ENCODE data around the gene RBPJ.

DNA sequence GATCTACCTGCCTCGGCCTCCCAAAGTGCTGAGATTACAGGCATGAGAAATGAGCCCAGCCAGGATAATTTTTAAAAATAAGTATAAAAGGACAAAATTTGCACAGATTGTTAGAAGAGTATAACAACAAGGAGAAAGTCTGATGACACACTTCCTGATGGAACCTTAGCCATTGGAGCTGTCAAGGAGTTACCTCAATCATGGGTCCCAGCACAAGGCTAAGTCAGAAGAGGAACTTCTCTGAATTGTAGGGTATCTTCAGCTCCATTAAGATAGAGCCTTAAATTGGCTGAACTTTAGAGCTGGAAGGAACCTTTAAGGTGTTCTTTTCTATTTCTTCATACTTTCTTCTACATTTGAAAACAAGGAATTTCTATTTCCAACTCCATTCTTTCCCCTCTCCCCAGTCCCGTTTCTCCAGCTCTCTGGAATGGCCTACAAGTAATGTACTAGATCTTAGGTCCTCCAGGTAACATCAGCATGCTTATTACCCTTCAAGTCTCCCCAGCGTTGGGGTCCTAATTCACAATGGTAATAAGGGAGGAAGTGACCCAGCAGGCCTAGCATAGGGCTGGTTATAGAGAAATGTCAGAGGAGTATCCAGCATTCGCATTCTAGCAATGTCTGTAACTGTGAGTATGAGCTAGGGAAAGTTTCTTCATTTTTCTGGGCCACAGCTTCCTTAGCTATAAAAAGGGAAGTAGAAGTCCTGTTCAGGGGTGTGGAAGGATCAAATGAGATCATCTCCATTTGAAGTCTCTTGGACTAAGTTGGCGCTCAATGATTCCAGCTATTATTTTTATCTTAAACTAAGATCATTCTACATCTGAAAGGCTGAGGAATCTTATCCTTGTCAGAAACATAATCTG lies 18.5 kb upstream of the RBPJ start:
- TF ChIP-seq, protein P1, sequence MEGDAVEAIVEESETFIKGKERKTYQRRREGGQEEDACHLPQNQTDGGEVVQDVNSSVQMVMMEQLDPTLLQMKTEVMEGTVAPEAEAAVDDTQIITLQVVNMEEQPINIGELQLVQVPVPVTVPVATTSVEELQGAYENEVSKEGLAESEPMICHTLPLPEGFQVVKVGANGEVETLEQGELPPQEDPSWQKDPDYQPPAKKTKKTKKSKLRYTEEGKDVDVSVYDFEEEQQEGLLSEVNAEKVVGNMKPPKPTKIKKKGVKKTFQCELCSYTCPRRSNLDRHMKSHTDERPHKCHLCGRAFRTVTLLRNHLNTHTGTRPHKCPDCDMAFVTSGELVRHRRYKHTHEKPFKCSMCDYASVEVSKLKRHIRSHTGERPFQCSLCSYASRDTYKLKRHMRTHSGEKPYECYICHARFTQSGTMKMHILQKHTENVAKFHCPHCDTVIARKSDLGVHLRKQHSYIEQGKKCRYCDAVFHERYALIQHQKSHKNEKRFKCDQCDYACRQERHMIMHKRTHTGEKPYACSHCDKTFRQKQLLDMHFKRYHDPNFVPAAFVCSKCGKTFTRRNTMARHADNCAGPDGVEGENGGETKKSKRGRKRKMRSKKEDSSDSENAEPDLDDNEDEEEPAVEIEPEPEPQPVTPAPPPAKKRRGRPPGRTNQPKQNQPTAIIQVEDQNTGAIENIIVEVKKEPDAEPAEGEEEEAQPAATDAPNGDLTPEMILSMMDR (IDR thresholded peaks at IDR 0.05): no peak
- TF ChIP-seq, protein P2, sequence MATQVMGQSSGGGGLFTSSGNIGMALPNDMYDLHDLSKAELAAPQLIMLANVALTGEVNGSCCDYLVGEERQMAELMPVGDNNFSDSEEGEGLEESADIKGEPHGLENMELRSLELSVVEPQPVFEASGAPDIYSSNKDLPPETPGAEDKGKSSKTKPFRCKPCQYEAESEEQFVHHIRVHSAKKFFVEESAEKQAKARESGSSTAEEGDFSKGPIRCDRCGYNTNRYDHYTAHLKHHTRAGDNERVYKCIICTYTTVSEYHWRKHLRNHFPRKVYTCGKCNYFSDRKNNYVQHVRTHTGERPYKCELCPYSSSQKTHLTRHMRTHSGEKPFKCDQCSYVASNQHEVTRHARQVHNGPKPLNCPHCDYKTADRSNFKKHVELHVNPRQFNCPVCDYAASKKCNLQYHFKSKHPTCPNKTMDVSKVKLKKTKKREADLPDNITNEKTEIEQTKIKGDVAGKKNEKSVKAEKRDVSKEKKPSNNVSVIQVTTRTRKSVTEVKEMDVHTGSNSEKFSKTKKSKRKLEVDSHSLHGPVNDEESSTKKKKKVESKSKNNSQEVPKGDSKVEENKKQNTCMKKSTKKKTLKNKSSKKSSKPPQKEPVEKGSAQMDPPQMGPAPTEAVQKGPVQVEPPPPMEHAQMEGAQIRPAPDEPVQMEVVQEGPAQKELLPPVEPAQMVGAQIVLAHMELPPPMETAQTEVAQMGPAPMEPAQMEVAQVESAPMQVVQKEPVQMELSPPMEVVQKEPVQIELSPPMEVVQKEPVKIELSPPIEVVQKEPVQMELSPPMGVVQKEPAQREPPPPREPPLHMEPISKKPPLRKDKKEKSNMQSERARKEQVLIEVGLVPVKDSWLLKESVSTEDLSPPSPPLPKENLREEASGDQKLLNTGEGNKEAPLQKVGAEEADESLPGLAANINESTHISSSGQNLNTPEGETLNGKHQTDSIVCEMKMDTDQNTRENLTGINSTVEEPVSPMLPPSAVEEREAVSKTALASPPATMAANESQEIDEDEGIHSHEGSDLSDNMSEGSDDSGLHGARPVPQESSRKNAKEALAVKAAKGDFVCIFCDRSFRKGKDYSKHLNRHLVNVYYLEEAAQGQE (IDR thresholded peaks at IDR 0.05; ENCODE audit: insufficient read depth in 1 of 2, low read depth in 2 of 2, low read length in 1 of 2): no peak
- TF ChIP-seq TCF7L2 (IDR thresholded peaks at IDR 0.05; ENCODE audit: low read depth, low read length): no peak
- TF ChIP-seq POLR2AphosphoS5 (IDR thresholded peaks at IDR 0.05; ENCODE audit: low read depth, low read length): no peak
- TF ChIP-seq SIN3A (IDR thresholded peaks at IDR 0.05; ENCODE audit: borderline replicate concordance, insufficient read depth, low read depth, low read length): no peak

All from Panc1 (cell line).